ENCODE data around the gene CNGB1. TPM values are rescaled to one million over a fixed set of nuclear protein-coding genes. Genes with fewer than 3 reads are reported as not detected.

CNGB1 gene
- total and polyA plus RNA-seq, 4 donors: under 0.01 TPM; not detected in 2

GRCh38 chr16:57916735-57917438 lies 54.0 kb downstream of the CNGB1 start:
- H3K9me3 ChIP-seq (ENCODE audit: control insufficient read depth in 4 of 4, low read length in 3 of 4): no peaks in the 10 kb centered on the region
- no peaks in the 10 kb centered on the region for H3K27me3 ChIP-seq (ENCODE audit: control insufficient read depth in 4 of 4, insufficient read depth in 4 of 4, low read length in 3 of 4)
- H3K4me1 ChIP-seq (ENCODE audit: control insufficient read depth in 4 of 4, insufficient read depth in 4 of 4, low read length in 3 of 4): no peaks in the 10 kb centered on the region
- H3K27ac ChIP-seq (ENCODE audit: low read depth in 1 of 2, low read length in 2 of 2): no peak overlapping the region
- H3K4me3 ChIP-seq (ENCODE audit: low read depth in 1 of 3, low read length in 3 of 3): no peak overlapping the region
- WGBS: 78% methylated on average over 17 of the region's 17 CpGs
- no peak for TF ChIP-seq ATF3 (IDR thresholded peaks at IDR 0.05)
- no peak for TF ChIP-seq MAX (IDR thresholded peaks at IDR 0.05)
- no peak for TF ChIP-seq CTCF (IDR thresholded peaks at IDR 0.05; ENCODE audit: low read depth, low read length, missing input control)
- no peak for TF ChIP-seq YY1 (IDR thresholded peaks at IDR 0.05)
- TF ChIP-seq FOXA1 (IDR thresholded peaks at IDR 0.05): no peak
- TF ChIP-seq RXRA (IDR thresholded peaks at IDR 0.05): no peak
- TF ChIP-seq FOXA2 (IDR thresholded peaks at IDR 0.05): no peak
- no peak for TF ChIP-seq ZBTB33 (IDR thresholded peaks at IDR 0.05)
- TF ChIP-seq TAF1 (conservative IDR thresholded peaks at IDR 0.05): no peak
- TF ChIP-seq HNF4G (IDR thresholded peaks at IDR 0.05): no peak
- TF ChIP-seq JUND (IDR thresholded peaks at IDR 0.05): no peak
- no peak for TF ChIP-seq SP1 (IDR thresholded peaks at IDR 0.05)
- DNase-seq (ENCODE audit: low spot score): no peak
- H3K36me3 ChIP-seq (ENCODE audit: control insufficient read depth in 4 of 4, insufficient read depth in 3 of 4, low read depth in 1 of 4, low read length in 3 of 4): no peaks in the 10 kb centered on the region
- no peak overlapping the region for H3K9ac ChIP-seq (ENCODE audit: low read depth in 1 of 2, low read length in 2 of 2)

GRCh38 chr16:57915811-57916488 lies 55.0 kb downstream of the CNGB1 start:
- Histone ChIP-seq H3K27ac (ENCODE audit: low read depth in 1 of 2, low read length in 2 of 2) (no peak overlapping the region), H3K9ac (ENCODE audit: low read depth in 1 of 2, low read length in 2 of 2) (no peak overlapping the region), H3K36me3 (ENCODE audit: control insufficient read depth in 4 of 4, insufficient read depth in 3 of 4, low read depth in 1 of 4, low read length in 3 of 4) (no peaks in the 10 kb centered on the region), H3K4me1 (ENCODE audit: control insufficient read depth in 4 of 4, insufficient read depth in 4 of 4, low read length in 3 of 4) (no peaks in the 10 kb centered on the region), H3K4me3 (ENCODE audit: low read depth in 1 of 3, low read length in 3 of 3) (no peak overlapping the region), H3K27me3 (ENCODE audit: control insufficient read depth in 4 of 4, insufficient read depth in 4 of 4, low read length in 3 of 4) (no peaks in the 10 kb centered on the region), H3K9me3 (ENCODE audit: control insufficient read depth in 4 of 4, low read length in 3 of 4) (no peaks in the 10 kb centered on the region)
- no peak for DNase-seq (ENCODE audit: low spot score)
- no peak for TF ChIP-seq HNF4G (IDR thresholded peaks at IDR 0.05)
- TF ChIP-seq JUND (IDR thresholded peaks at IDR 0.05): no peak
- TF ChIP-seq REST (IDR thresholded peaks at IDR 0.05): no peak
- TF ChIP-seq MAX (IDR thresholded peaks at IDR 0.05): no peak
- TF ChIP-seq FOXA2 (IDR thresholded peaks at IDR 0.05): no peak
- no peak for TF ChIP-seq NR2F2 (IDR thresholded peaks at IDR 0.05)
- TF ChIP-seq EGR1 (IDR thresholded peaks at IDR 0.05; ENCODE audit: low read depth in 2 of 2): no peak
- no peak for TF ChIP-seq GABPA (IDR thresholded peaks at IDR 0.05 in 1 of 2, conservative IDR thresholded peaks at IDR 0.05 in 1 of 2)
- no peak for TF ChIP-seq FOXA1 (IDR thresholded peaks at IDR 0.05)
- no peak for TF ChIP-seq RAD21 (IDR thresholded peaks at IDR 0.05)
- no peak for TF ChIP-seq TAF1 (conservative IDR thresholded peaks at IDR 0.05)
- WGBS: 81% methylated on average over 12 of the region's 12 CpGs

Measured in liver (tissue), 9 donors.